Esophagus mucosa (tissue), 1 donor: ENCODE results near the gene FGF5. TPM values are rescaled to one million over a fixed set of nuclear protein-coding genes. Genes with fewer than 3 reads are reported as not detected.
"Not testable (repeated sequence)": the region's sequence is repeated elsewhere in the genome, so short reads cannot be mapped to it uniquely, and the experiment has no call there.

Experiments used
- ATAC-seq: fragments of 200-7000 bp; cut with Tn5 transposase; one replicate; pipeline ENCODE4 v1.9.1; 2020
- total RNA-seq: library from RNA; stranded (reverse); gene quantifications from one replicate; pipeline ENCODE4 v1.2.4, GENCODE V29; 2023
- donor health status: DM: yes; HTN: yes; CAD: no.

Gene FGF5
- total RNA-seq, 1 donor from 2014 or later: not detected

- ATAC-seq: no peak
Observed at GRCh38 chr4:80301884-80302283, 35.4 kb downstream of the FGF5 start.

- ATAC-seq: no peak
Observed at GRCh38 chr4:80302616-80303223, 36.3 kb downstream of the FGF5 start.

DNA sequence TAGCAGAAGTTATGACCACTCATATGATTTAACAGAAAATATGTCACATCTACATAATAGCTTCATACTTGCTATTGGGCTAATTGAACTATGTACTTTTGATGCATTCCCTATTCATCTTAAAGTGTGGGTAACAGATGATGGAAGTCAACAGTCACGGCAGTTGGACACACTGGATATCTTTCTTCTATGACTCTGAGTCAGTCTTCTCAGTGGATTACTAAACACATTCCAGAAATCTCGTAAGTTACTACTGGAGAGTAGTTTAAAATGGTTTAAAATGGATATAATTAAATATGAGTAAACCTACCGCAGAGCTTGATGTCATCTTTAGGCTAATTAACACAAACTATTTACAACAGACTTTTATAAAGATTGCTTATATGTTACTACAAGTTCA lies 39.0 kb downstream of the FGF5 start:
- no peak for ATAC-seq

DNA sequence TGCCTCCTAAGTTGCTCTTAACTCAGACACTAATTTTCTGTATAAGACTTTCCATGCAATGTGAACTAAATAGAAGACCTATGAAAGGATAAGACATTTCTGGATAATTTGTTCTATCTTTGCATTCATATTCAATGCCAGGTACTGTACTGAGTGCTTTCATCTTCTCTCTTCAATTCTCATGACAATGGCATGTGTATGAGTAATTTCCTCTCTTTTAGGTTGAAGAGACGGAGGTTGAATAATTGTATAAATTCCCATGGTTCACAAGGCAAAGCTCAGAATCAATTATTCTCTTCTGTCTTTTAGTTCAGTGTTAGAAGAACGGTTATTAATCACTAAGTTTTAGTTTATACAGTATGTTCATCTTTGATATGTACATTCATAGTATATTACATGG lies 39.8 kb downstream of the FGF5 start:
- no peak for ATAC-seq

DNA sequence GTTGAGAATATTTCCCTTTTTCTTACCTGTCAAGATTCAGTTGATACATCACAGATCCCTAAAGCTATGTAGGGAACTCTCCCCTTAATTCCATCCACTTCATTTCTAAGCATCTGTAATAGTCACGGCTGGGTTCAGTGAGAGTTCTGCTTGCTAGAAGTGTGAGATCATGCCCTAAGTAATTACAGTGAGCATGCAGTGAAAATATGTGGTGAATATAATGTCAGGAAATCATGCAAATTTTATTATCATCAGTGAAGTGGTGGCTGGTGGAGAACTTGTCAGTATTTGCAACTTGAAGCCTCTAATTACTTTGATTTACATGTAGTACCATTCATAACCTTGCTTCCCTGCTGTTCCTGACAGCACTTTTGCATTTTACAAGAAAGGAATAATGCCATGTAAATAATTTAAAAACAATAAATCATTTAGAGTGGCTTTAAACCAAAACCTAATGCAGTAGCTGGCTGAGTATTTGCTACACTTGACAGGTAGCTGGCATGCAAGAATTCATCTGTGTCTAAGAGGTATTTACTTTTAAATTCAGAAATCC lies 40.8 kb downstream of the FGF5 start:
- peak; percentile 69 for ATAC-seq

DNA sequence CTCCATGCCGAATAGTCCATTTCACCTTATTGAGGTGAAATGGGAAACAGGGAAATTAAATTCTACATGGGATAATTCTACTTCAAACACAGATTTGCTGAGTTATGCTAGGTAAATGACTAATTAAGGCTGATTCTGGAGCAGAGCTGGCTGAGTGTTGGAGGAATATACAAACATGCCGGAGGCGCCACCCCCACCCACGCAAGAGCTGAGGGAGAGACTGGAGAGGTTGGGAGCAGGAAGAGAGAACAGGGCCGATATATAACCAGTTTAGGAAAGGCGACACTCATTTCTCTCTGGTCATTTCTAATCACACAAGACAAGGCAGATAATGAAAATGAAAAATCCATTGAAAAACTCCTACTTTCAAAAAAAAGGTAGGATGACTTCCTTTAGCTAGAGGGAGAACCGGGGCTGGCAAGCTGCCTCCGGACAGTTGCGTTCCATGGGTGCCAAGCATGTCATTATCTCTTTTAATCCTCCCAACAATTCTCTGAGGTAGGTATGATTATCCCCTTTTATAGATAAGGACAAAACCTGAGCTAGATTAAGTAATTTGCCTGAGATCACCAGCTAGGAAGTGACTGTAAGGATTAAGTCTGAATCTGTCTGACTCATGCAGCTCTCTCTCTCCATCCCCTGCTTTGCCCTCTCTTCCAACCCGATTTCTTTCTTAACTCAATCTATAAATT lies 41.5 kb downstream of the FGF5 start:
- peak; percentile 76 for ATAC-seq

DNA sequence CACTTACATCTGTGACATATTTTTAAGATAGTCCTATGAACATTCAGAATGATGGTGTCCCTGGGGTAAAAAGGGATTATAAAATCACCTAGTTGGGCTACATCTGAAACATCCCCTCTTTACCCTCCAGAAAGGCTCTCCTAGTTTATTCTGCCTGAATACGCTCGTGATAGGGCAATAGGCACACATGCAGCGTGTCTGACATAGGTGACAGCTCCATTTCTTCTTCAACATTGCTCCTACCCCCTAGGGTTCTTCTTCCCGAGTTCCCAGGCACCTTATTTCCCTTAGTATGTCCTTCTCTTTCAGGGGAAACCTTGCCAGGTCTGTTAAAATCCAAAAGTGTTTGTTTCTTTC lies 42.0 kb downstream of the FGF5 start:
- no peak for ATAC-seq

DNA sequence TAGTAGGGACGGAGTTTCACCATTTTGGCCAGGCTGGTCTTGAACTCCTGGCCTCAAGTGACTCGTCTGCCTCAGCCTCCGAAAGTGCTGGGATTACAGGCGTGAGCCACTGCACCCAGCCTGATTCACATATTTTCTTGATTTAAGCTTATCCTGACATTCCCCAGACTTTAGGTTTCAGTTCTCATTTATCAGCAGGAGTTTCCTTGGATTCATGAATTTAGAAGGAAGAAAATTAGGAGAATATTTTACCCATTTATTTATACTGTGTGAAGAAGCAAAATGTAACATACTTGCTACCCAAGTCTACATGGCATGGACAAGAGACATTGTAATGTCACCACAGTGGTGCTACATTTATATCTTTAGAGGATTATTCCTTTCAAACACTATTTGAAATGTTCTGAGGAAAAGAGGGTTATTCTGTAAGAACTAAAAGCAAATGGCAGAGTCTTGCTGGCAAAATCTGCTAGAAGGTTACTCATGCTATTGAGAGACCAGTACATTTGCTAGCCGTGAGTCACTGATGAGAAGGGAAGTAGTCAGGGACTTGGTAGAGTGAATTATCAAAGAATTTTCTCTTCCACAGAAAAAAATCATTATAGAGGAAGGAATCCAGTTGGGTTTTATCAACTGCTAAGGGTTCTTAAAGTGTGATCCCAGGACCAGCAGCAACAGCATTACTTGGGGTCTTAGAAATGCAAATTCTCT lies 43.0 kb downstream of the FGF5 start:
- peak; percentile 58 for ATAC-seq

DNA sequence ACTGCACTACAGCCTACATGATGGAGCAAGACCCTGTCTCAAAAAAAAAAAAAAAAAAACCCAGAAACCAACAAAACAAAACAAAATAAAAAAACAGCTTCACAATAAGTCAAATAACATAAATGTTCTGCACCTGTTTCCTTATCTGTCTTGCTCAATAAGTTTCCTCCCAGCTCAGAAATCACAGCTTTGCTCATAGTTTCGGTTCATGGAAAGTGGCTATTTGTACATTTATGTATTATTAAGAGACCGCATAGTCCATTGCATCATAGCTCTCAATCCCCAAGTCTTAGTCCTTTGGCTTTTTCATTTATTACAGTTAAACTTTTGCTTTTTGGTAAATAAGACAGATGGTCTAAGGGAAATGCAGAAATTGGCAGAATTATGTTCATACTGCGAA lies 44.7 kb downstream of the FGF5 start:
- no peak for ATAC-seq

DNA sequence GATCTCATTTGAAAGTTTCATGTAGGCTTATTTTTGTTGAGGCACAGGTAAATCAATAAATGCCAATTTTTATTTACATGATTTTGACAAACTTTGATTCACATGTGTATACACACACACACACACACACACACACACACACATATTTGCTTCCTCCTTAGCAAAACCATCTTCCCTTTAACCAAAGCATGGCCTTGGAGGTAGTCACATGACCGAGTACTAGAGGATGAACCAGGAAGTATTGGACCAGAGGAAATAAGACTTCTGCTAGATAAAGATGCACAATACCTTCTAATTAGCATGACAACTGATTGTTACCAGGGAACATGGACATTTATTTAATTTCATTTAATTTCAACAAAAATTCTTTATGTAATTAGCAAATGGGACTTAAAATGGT lies 45.7 kb downstream of the FGF5 start:
- no peak for ATAC-seq

DNA sequence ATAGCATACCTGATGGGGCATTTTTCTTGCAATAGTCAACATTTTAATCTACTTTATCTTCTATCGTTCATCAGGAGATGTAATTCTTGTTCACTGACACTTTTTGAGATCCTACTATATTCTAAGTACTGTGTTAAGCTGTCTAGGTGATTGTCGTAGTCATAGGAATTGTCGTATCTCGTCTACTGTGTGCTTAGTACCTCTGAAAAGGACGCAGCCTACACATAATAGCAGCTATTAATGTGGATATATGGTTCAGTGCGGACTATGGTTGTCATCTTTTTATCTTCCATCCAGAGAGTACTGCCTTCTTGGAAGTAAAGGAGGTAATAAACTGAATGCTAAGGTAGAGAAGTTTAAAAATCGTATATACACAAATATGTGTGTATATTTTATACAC lies 47.2 kb downstream of the FGF5 start:
- no peak for ATAC-seq

DNA sequence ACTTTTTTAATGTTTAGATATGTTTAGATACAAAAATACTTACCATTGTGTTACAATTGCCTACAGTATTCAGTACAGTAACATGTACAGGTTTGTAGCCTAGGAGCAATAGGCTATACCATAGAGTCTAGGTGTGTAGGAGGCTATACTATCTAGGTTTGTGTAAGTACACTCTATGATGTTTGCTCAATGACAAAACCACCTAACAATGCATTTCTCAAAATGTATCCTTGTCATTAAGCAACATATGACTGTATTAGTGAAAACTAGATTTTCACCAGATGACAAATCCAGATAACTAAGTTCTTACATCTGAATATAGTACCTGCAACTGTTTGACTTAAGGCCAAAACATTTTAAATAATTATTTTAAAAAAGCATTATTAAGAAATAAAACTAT lies 49.4 kb downstream of the FGF5 start:
- not testable (repeated sequence) for ATAC-seq

DNA sequence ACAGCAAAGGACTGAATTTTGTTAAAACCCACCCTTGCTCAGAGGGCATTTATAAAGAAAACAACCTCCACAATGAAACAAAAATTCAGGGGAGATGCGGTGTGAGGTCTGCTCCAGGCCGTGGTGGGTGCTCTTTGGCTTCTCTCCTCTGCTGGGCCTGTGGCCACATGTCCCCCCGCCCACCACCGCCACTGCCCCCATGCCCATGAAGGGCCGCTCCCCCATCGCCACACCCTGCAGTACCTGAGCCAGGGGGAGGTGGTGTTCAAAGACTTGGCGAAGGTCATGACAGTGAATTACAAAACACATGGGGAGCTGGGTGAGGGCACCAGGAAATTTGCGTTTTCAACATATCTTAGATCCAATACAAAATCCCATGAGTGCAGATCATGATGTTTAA lies 54.9 kb downstream of the FGF5 start:
- ATAC-seq: no peak

DNA sequence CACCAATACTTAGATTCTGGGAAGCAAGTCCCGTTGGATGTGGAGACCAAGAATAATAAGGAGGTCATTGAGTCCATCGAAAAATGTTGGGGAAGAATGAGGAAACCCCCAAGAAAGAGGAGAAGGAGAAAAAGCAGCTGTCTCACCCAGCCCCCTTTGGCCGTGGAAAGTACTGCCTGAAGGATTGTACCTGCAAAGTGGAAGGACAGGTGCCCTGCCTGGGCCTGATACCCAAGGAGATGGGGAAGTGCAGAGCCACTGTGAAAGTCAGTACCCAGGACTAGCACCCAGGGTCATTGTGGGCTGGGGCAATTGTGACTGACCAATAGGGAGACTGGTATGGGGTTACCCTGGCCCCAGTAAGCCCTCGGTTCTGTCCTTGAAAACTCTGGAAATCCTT lies 55.3 kb downstream of the FGF5 start:
- ATAC-seq: no peak

GRCh38 chr4:80322716-80323115 lies 56.3 kb downstream of the FGF5 start:
- ATAC-seq: no peak

- no peak for ATAC-seq
Observed at GRCh38 chr4:80324171-80324570, 57.7 kb downstream of the FGF5 start.

DNA sequence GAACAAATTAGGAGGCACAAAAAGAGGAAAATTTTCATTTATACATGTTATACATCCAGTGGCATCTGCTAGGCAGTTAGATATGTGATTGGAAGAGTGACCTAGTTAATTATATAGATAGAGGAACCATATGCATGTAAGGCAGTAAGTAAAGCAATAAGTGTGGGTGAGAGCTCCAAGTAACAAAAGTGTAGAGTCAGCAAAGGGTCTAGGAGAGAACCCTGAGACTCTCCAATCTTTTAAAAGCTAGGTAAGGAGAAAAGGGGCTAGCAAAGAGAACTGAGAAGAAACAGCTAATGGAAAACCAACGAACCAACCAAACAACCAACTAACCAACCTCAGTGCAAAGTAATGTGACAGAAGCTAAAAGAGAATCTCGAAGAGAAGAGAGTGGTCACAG lies 65.2 kb downstream of the FGF5 start:
- no peak for ATAC-seq

- no peak for ATAC-seq
Observed at GRCh38 chr4:80333121-80333520, 66.7 kb downstream of the FGF5 start.

- ATAC-seq: no peak
Observed at GRCh38 chr4:80334568-80334967, 68.1 kb downstream of the FGF5 start.

GRCh38 chr4:80335226-80335553 lies 68.7 kb downstream of the FGF5 start:
- ATAC-seq: no peak

DNA sequence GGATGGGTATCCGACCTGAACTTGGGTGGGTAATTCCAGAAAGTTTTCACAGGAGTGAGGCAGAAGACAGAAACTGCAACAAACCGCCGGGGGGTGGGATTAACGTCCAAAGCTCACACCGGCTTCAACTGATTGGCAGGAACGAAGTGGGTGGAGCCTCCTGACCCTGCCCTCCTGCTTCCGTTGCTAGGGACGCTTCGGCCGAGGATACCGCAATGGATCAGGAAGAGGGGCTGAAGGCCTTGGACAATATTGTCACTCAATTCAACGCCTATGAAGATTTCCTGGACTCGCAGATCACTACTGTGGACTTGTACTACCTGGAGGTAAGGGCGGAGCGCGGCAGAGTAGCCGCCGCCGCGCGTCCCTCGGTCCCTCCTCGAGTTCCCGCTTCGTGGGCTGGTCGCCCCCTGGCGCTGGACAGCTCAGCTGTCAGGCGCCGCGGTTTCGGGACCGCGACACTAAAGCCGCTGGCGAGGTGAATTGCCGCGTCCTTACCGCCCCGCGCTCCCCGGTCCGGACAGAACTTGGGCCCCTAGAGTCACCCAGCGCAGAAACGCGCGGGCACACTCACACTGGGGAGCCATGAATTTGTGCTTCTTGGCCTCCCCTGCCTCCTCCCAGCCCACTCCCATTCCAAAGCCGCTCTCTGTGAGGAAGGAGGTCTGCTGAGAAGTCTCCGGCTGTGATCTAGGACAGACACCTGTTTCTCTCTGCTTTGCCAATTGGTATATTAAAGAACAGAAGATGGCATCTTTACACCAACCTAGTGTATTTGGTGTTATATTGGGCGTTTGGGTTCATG lies 69.3 kb downstream of the FGF5 start, which contains the start of gene CFAP299:
CFAP299 (plus strand) TSS at position 177 of the 805 bp plus-strand sequence.
- ATAC-seq: peak; percentile 76

- ATAC-seq: peak; percentile 35
Observed at GRCh38 chr4:80336582-80336981, 70.1 kb downstream of the FGF5 start.

DNA sequence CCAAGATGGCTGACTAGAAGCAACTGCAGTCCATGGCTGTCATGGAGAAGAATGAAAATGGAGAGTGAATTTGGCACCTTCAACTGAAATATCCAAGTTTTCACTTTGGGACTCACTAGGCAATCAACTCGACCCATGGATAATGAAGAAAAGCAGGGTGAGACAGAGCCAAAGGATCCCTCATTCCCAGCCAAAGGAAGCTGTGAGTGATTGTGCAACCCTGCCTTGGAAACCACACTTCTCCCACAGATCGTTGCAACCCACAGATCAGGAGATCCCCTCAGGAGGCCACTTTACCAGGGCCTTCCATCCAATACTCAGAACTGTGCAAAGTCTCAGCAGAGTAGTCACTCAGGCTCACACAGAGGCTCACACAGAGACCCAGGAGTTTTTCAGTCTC lies 73.6 kb downstream of the FGF5 start:
- ATAC-seq: no peak
